Thoracic aorta endothelial cell (primary cell): Measurements from ENCODE around the gene OR10H5. TPM values are rescaled to one million over a fixed set of nuclear protein-coding genes. Genes with fewer than 3 reads are reported as not detected.

ENCODE experiments used
- total RNA-seq: library from RNA; depleted of rRNA; stranded (reverse); fragments of >200 nt; gene quantifications from 2 replicates; pipeline ENCODE4 v1.2.3, GENCODE V29; 2012

The OR10H5 gene, protein sequence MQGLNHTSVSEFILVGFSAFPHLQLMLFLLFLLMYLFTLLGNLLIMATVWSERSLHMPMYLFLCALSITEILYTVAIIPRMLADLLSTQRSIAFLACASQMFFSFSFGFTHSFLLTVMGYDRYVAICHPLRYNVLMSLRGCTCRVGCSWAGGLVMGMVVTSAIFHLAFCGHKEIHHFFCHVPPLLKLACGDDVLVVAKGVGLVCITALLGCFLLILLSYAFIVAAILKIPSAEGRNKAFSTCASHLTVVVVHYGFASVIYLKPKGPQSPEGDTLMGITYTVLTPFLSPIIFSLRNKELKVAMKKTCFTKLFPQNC
- not detected in 2 replicates for total RNA-seq

DNA sequence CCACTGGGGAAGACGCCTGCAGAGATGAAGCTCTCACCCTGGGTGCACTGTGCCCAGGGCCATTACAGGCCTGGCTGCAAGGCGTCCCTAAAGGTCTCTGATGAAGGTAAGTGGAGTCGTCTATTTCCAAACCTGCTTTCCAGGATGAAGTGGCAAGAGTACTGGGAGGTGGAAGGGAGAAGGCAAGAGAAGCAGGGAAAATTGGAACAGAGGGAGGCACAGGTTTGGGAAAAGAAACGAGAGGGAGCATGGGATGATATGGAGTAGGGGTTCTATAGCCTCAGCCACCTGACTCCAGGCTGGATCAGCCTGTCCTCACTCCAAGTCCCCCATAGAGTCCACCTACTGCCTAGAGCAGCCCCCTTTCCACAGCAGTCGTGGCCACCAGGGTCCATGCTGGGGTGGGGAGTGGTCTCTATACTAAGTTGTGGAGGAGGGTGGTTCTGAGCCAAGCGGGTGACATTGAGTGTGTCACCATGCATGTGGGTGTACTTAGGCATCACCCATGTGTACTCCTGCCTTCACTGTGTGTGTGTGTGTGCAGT, at the start of gene OR10H5:
TSS of gene OR10H5 (plus strand) at position 51 of the 545 bp plus-strand sequence. CDS start 6,388 bp downstream, outside the sequence.

DNA sequence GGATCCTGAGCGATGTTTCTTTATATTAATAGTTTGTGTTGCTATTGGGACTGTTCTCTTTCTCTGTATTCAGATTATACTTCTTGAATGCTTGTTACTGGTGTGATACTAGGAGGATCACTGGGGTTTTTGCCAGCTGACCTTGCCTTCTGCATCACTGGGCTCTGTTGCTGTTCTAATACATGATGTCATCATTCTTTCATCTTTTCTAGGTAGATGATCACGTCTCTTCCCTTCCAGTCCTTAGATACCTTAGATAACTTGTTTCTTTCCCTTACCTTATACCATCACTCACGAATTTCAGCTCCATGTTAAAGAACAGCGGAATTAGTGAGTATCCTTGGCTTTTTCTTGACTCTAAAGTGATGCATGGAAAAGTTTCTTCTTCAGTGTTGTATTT, 49.7 kb upstream of the OR10H5 start, which contains the start of gene OR10H3:
TSS of gene OR10H3 (plus strand) at position 264 of the 400 bp plus-strand sequence. CDS start 3,408 bp downstream, outside the sequence.

DNA sequence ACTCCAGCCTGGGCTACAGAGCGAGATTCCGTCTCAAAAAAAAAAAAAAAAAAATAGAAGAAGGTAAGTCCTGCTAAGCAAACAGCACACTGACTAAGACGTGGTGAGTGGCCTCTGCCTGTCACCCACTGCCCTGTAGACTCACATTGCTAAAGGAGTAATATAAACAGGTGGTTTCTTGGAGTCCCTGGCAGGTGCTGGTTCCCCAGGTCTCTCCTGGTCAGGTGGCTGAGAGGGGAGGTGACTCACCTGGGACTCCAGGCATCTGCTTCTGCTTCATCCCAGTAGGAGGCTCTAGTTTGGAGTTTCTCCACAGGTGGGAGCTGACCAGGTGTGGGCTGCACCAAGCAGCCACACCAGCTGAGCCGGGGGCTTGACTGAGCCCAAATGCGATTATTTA, 27.8 kb downstream of the OR10H5 start, which contains the start of gene OR10H1:
TSS of gene OR10H1 (minus strand) at position 359 of the 400 bp plus-strand sequence. CDS start 7,627 bp downstream, outside the sequence.

Other genes with a start within 250 kb of the OR10H5 start
- not detected in 2 replicates for gene CYP4F8, start 172.4 kb upstream of the OR10H5 start, total RNA-seq
- under 0.01 and 0.07 TPM in 2 replicates for gene CYP4F3, start 146.8 kb upstream of the OR10H5 start, total RNA-seq
- not detected in 2 replicates for gene CYP4F12, start 114.6 kb upstream of the OR10H5 start, total RNA-seq
- gene OR10H2, start 59.6 kb upstream of the OR10H5 start, total RNA-seq = not detected in 2 replicates
- gene OR10H3, start 49.7 kb upstream of the OR10H5 start, total RNA-seq = not detected in 2 replicates
- not detected in 2 replicates for gene OR10H1, start 28.0 kb downstream of the OR10H5 start, total RNA-seq
- not detected in 2 replicates for gene CYP4F2, start 110.4 kb downstream of the OR10H5 start, total RNA-seq
- not detected in 2 replicates for gene CYP4F11, start 146.9 kb downstream of the OR10H5 start, total RNA-seq
- gene OR10H4, start 161.3 kb downstream of the OR10H5 start, total RNA-seq = not detected in 2 replicates